Sigmoid colon (tissue), 4 donors: ENCODE data around the gene BMPER.

Experiments used
- POLR2A ChIP-seq, 2 donors: fragments of 450-650 bp; IDR thresholded peaks; one replicate each; pipeline ENCODE4 v1.6.1; 2016; ENCODE audit warnings: antibody characterized with exemption in 2 of 2, mild to moderate bottlenecking in 2 of 2, moderate library complexity in 2 of 2
- POLR2AphosphoS5 ChIP-seq, 4 donors: sonication (generic); formaldehyde crosslinking; IDR thresholded peaks; one replicate each; pipeline ENCODE4 v1.6.1; 2017; ENCODE audit warnings: antibody characterized with exemption in 4 of 4
- TF ChIP-seq, protein P1 (sequence below), 4 experiments: fragments of 450-650 bp in 3 of 4; fragments of 200-600 bp in 1 of 4; IDR thresholded peaks; one replicate each; pipeline ENCODE4 v1.5.1; 2016 to 2019; ENCODE audit warnings: antibody characterized with exemption in 4 of 4, mild to moderate bottlenecking in 3 of 4, moderate library complexity in 2 of 4

- TF ChIP-seq, protein P1, sequence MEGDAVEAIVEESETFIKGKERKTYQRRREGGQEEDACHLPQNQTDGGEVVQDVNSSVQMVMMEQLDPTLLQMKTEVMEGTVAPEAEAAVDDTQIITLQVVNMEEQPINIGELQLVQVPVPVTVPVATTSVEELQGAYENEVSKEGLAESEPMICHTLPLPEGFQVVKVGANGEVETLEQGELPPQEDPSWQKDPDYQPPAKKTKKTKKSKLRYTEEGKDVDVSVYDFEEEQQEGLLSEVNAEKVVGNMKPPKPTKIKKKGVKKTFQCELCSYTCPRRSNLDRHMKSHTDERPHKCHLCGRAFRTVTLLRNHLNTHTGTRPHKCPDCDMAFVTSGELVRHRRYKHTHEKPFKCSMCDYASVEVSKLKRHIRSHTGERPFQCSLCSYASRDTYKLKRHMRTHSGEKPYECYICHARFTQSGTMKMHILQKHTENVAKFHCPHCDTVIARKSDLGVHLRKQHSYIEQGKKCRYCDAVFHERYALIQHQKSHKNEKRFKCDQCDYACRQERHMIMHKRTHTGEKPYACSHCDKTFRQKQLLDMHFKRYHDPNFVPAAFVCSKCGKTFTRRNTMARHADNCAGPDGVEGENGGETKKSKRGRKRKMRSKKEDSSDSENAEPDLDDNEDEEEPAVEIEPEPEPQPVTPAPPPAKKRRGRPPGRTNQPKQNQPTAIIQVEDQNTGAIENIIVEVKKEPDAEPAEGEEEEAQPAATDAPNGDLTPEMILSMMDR (IDR thresholded peaks at IDR 0.05): no peak
- TF ChIP-seq POLR2A (IDR thresholded peaks at IDR 0.05) (no peak), POLR2AphosphoS5 (IDR thresholded peaks at IDR 0.05) (no peak)
Measured at GRCh38 chr7:33934391-33934790, 29.1 kb downstream of the BMPER start.
